GM12878 (cell line): Measurements from ENCODE around the gene SPOP. TPM values are rescaled to one million over a fixed set of nuclear protein-coding genes. Genes with fewer than 3 reads are reported as not detected.

Experiments
- EED ChIP-seq: sonication (generic); IDR thresholded peaks from 2 replicates; pipeline ENCODE4 v1.6.1; 2016; ENCODE audit warnings: antibody characterized with exemption, low read depth
- HDAC2 ChIP-seq: fragments of 200-600 bp; sonication (generic); IDR thresholded peaks from 2 replicates; pipeline ENCODE4 v1.6.1; 2017
- HDGF ChIP-seq: fragments of 450-650 bp; IDR thresholded peaks from 2 replicates; pipeline ENCODE4 v1.6.1; 2016; ENCODE audit warnings: antibody characterized with exemption
- polyA plus RNA-seq, 11 experiments: library from polyadenylated mRNA; depleted of rRNA in 4 of 11; unstranded in 6 of 11; stranded (reverse) in 5 of 11; fragments of >200 nt; fragmentation: Nextera tagmentation in 4 of 11; fragmentation: Illumina TruSeq in 1 of 11; extraction: Ambion mirVana in 4 of 11; extraction: Trizol in 1 of 11; gene quantifications; 1 replicate in 1 of 11; 2 replicates in 10 of 11; pipeline versions ENCODE4 v1.2.1 to v1.2.3, GENCODE V29; 2011 to 2016; ENCODE audit warnings: inconsistent platforms in 2 of 11, missing spikeins in 2 of 11, low read depth in 1 of 11
- total RNA-seq, 4 experiments: library from RNA; depleted of rRNA in 3 of 4; stranded (reverse); fragments of >200 nt in 3 of 4; fragmentation: Illumina TruSeq in 1 of 4; extraction: Trizol in 1 of 4; gene quantifications; 2 replicates each; pipeline versions ENCODE4 v1.2.1 to v1.2.3, GENCODE V29; 2013 to 2021
- TF ChIP-seq, protein P1 (sequence below): fragments of 450-650 bp; IDR thresholded peaks from 2 replicates; pipeline ENCODE4 v1.6.1; 2017; ENCODE audit warnings: mild to moderate bottlenecking, moderate library complexity
- TF ChIP-seq, protein P2 (sequence below): IDR thresholded peaks from 2 replicates; pipeline ENCODE4 v1.6.1; 2011; ENCODE audit warnings: low read depth, mild to moderate bottlenecking, low read length, moderate library complexity, borderline replicate concordance; ENCODE audit errors: extremely low read depth
- TF ChIP-seq, protein P3 (sequence below), 3 experiments: IDR thresholded peaks in 2 of 3; conservative IDR thresholded peaks in 1 of 3; 2 replicates each; pipeline ENCODE4 v1.5.1; 2011; ENCODE audit warnings: low read depth in 3 of 3, low read length in 3 of 3, mild to moderate bottlenecking in 3 of 3, control low read depth in 2 of 3, moderate library complexity in 2 of 3, inconsistent platforms in 1 of 3, mixed read lengths in 1 of 3; ENCODE audit not compliant: control insufficient read depth in 2 of 3, insufficient read depth in 1 of 3; ENCODE audit errors: extremely low read depth in 1 of 3

Gene SPOP
- total and polyA plus RNA-seq, 10 of the 15 experiments (the other 5 are each of a cell fraction or from before 2014, with no cell fraction given), result 35.1 to 80.4 (median 44.7) TPM

DNA sequence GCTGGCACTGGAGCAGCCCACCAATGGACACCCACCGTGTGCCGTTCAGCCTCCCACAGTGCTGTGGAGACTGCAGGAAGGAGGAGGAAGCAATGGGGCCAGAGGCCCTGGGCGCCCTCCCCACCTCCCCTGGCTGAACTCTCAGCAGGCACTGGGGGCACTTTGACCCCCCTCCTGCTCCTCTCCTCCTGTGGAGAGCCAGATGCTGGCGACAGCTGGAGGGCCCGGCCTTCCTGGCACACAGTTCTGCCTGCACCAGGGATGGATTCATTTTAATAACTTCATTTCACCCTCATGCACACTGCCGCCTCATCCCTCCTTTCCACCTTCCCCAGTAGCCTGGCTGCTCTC is 96.3 kb downstream of the SPOP start (continued):
- TF ChIP-seq, protein P1, sequence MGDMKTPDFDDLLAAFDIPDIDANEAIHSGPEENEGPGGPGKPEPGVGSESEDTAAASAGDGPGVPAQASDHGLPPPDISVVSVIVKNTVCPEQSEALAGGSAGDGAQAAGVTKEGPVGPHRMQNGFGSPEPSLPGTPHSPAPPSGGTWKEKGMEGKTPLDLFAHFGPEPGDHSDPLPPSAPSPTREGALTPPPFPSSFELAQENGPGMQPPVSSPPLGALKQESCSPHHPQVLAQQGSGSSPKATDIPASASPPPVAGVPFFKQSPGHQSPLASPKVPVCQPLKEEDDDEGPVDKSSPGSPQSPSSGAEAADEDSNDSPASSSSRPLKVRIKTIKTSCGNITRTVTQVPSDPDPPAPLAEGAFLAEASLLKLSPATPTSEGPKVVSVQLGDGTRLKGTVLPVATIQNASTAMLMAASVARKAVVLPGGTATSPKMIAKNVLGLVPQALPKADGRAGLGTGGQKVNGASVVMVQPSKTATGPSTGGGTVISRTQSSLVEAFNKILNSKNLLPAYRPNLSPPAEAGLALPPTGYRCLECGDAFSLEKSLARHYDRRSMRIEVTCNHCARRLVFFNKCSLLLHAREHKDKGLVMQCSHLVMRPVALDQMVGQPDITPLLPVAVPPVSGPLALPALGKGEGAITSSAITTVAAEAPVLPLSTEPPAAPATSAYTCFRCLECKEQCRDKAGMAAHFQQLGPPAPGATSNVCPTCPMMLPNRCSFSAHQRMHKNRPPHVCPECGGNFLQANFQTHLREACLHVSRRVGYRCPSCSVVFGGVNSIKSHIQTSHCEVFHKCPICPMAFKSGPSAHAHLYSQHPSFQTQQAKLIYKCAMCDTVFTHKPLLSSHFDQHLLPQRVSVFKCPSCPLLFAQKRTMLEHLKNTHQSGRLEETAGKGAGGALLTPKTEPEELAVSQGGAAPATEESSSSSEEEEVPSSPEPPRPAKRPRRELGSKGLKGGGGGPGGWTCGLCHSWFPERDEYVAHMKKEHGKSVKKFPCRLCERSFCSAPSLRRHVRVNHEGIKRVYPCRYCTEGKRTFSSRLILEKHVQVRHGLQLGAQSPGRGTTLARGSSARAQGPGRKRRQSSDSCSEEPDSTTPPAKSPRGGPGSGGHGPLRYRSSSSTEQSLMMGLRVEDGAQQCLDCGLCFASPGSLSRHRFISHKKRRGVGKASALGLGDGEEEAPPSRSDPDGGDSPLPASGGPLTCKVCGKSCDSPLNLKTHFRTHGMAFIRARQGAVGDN, result no peak
- TF ChIP-seq, protein P2, sequence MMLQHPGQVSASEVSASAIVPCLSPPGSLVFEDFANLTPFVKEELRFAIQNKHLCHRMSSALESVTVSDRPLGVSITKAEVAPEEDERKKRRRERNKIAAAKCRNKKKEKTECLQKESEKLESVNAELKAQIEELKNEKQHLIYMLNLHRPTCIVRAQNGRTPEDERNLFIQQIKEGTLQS, result no peak
- no peak for TF ChIP-seq HDAC2
- no peak for TF ChIP-seq HDGF
- TF ChIP-seq, protein P3, sequence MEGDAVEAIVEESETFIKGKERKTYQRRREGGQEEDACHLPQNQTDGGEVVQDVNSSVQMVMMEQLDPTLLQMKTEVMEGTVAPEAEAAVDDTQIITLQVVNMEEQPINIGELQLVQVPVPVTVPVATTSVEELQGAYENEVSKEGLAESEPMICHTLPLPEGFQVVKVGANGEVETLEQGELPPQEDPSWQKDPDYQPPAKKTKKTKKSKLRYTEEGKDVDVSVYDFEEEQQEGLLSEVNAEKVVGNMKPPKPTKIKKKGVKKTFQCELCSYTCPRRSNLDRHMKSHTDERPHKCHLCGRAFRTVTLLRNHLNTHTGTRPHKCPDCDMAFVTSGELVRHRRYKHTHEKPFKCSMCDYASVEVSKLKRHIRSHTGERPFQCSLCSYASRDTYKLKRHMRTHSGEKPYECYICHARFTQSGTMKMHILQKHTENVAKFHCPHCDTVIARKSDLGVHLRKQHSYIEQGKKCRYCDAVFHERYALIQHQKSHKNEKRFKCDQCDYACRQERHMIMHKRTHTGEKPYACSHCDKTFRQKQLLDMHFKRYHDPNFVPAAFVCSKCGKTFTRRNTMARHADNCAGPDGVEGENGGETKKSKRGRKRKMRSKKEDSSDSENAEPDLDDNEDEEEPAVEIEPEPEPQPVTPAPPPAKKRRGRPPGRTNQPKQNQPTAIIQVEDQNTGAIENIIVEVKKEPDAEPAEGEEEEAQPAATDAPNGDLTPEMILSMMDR (IDR thresholded peaks at IDR 0.05 in 2 of 3, conservative IDR thresholded peaks at IDR 0.05 in 1 of 3; ENCODE audit: control insufficient read depth in 2 of 3, extremely low read depth in 1 of 3, insufficient read depth in 1 of 3, low read depth in 3 of 3, low read length in 3 of 3), result no peak
- no peak for TF ChIP-seq EED
